Bronchial epithelial cell (primary cell): ENCODE measurements around the gene ZNF444. TPM values are rescaled to one million over a fixed set of nuclear protein-coding genes. Genes with fewer than 3 reads are reported as not detected.
A peak's percentile ranks its signal among the peaks of the same experiment; 100 is the strongest.

Experiments used
- DNase-seq: peaks from one replicate; pipeline ENCODE4 v3.0.0-alpha.2; 2010; ENCODE audit warnings: low read depth
- FAIRE-seq: peaks from 2 replicates; lab custom pipeline; 2011; peaks lifted over from hg19 to GRCh38; lab: Jason Lieb, UNC
- H3K27me3 ChIP-seq: 2 replicates; pipeline ENCODE4 v1.5.1; 2011; ENCODE audit warnings: low read length; ENCODE audit not compliant: control insufficient read depth, insufficient read depth
- H3K36me3 ChIP-seq: 2 replicates; pipeline ENCODE4 v1.5.1; 2011; ENCODE audit warnings: low read length; ENCODE audit not compliant: control insufficient read depth, insufficient read depth
- H3K4me3 ChIP-seq: 2 replicates; pipeline ENCODE4 v1.5.1; 2011; ENCODE audit warnings: mild to moderate bottlenecking, low read depth, low read length, control low read depth
- total RNA-seq: library from RNA; depleted of rRNA; stranded (reverse); fragments of >200 nt; gene quantifications from 2 replicates; pipeline ENCODE4 v1.2.1, GENCODE V29; 2014
- TF ChIP-seq, protein P1 (sequence below): IDR thresholded peaks from 2 replicates; pipeline ENCODE4 v1.5.1; 2011; ENCODE audit warnings: mild to moderate bottlenecking, moderate library complexity, low read length, control low read depth, inconsistent platforms; ENCODE audit not compliant: insufficient read depth, severe bottlenecking

ZNF444 gene
- total RNA-seq, 1 donor from 2014 or later, result 4.2 TPM

DNA sequence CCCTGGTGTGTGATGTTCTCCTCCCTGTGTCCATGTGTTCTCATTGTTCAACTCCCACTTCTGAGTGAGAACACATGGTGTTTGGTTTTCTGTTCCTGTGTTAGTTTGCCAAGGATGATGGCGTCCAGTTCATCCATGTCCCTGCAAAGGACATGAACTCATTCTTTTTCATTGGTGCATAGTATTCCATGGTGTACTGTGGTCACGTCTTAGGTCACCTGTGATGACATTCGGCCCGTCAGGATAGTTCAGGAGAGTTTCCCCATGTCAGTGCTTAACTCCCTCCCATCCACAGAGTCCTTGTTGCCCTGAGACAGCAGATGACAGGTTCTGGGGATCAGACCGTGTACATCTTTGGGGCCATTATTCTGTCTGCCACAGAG is 8.6 kb downstream of the ZNF444 start:
- Histone ChIP-seq H3K36me3 (peaks cover 14% of the 10 kb centered on the region), H3K4me3 (no peak overlapping the region), H3K27me3 (no peaks in the 10 kb centered on the region)
- no peak for DNase-seq
- TF ChIP-seq, protein P1, sequence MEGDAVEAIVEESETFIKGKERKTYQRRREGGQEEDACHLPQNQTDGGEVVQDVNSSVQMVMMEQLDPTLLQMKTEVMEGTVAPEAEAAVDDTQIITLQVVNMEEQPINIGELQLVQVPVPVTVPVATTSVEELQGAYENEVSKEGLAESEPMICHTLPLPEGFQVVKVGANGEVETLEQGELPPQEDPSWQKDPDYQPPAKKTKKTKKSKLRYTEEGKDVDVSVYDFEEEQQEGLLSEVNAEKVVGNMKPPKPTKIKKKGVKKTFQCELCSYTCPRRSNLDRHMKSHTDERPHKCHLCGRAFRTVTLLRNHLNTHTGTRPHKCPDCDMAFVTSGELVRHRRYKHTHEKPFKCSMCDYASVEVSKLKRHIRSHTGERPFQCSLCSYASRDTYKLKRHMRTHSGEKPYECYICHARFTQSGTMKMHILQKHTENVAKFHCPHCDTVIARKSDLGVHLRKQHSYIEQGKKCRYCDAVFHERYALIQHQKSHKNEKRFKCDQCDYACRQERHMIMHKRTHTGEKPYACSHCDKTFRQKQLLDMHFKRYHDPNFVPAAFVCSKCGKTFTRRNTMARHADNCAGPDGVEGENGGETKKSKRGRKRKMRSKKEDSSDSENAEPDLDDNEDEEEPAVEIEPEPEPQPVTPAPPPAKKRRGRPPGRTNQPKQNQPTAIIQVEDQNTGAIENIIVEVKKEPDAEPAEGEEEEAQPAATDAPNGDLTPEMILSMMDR, result no peak
- no peak for FAIRE-seq

DNA sequence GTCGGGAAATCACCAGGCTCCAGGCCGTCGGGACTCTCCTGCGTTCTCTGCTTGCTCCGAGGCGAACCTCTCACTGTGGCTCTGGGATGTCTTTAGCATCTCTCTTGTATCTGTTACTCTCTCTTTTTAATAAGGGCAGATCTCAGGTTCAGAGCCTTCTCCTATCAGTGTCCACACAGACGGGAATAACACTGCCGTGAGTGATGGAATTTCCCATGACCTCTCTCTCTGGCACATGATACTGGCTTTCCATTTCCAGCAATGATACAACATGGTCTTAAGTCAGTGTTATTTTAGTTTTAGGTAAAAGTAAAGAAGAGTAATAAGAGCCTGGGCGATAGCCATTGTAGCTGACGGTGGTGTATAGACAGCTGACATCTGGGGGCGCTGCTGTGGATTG is 9.3 kb downstream of the ZNF444 start:
- Histone ChIP-seq H3K4me3 (no peak overlapping the region), H3K27me3 (no peaks in the 10 kb centered on the region), H3K36me3 (peaks cover 14% of the 10 kb centered on the region)
- DNase-seq (no peak), FAIRE-seq (no peak)
- TF ChIP-seq, protein P1, result no peak

DNA sequence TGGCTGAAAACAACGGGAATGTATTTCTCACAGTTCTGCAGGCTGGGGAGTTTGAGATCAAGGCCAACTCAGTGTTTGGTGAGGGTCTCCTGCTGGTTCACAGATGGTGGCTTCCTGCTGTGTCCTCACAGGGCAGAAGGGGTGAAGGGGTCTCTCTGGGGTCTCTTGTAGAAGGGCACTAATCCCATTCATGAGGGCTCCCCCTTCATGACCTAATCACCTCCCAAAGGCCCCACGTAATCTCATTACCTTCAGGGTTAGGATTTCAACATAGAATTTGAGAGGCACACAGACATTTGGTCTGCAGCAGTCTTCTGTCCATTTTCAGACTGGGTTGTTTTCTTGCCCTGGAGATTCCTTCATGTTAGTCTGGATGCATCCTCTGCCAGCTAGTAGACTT is 11.6 kb downstream of the ZNF444 start:
- DNase-seq, result no peak
- no peak for FAIRE-seq
- peaks cover 9% of the 10 kb centered on the region for H3K36me3 ChIP-seq
- no peaks in the 10 kb centered on the region for H3K27me3 ChIP-seq
- TF ChIP-seq, protein P1, result no peak
- no peak overlapping the region for H3K4me3 ChIP-seq

DNA sequence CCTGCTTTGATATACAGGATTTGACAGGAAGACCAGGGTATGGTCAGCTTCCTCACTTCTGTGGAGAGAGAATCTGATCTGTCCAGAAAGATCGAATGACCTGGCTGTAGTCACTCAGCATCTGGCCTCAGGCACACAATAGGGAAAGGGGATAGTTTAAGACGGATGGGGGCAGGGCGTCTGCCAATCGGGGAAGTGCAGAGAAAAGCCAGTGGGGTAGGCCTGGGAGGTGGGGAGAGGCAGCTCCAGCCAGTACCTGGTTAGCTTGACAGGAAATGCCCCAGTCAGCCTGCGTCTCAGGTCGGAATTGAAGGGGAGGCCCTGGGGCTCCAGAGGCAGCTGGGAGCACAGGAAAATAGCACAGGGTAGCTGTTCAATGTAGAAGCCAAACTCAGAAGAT is 12.4 kb downstream of the ZNF444 start:
- no peaks in the 10 kb centered on the region for H3K27me3 ChIP-seq
- H3K4me3 ChIP-seq, result no peak overlapping the region
- TF ChIP-seq, protein P1, result no peak
- FAIRE-seq, result no peak
- peaks cover 3% of the 10 kb centered on the region for H3K36me3 ChIP-seq
- DNase-seq, result no peak

DNA sequence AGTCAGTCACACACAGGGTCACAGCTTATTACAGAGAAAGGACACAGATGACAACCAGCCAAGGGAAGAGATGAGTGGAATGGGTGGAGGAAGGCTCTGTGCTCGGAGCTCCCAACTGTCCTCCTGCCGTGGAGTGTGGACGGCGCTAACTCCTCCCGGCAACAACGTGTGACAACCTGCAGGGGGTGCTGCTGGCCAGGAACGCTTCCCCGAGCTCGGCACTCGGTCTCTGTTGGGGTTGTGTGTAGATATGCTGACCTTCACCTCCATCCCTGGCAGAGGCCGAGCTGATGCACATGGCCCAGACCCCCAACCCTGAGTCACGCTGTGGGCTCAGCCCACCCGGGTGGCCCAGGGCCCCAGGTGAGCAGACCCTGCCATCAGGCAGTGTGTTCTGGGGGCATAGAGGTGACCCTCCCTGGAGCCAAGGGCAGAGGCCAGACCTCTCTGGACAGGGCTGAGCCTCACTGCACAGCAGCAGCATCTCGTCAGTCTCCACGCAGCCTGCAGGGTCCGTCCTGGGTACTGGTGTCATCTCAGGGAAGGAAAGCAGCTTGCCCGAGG is 14.1 kb downstream of the ZNF444 start:
- no peak overlapping the region for H3K4me3 ChIP-seq
- H3K36me3 ChIP-seq, result peaks cover 3% of the 10 kb centered on the region
- TF ChIP-seq, protein P1, result peak; percentile 55
- DNase-seq, result no peak
- FAIRE-seq, result no peak
- H3K27me3 ChIP-seq, result no peaks in the 10 kb centered on the region

DNA sequence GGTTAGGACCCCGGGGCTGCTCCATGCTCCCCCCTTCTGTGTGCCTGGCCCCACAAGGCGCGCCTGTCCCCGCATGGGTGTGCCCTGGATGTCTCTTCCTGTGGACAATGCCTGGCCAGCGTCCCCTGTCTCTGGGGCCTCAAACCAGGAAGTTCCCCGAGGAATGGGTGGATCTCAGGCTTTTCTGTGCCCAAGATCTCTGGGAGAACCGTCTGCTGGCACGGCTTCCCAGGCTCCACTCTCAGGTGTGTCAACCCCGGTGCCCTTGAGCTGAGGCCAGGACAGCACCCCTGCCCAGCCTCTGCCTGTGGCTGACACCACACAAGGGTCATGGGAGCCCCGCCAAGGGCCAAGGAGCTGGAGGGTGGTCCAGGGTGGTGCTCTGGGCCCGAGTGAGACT is 15.7 kb downstream of the ZNF444 start:
- Histone ChIP-seq H3K4me3 (no peak overlapping the region), H3K36me3 (peaks cover 3% of the 10 kb centered on the region), H3K27me3 (no peaks in the 10 kb centered on the region)
- no peak for FAIRE-seq
- DNase-seq, result no peak
- TF ChIP-seq, protein P1, result no peak
